Ascending aorta (tissue), 2 donors: ENCODE data around the gene GPC6. TPM values are rescaled to one million over a fixed set of nuclear protein-coding genes. Genes with fewer than 3 reads are reported as not detected.

Source experiments
- DNase-seq, 2 donors: peaks; one replicate each; pipeline ENCODE4 v3.0.0-alpha.2; 2019; ENCODE audit warnings: low spot score in 2 of 2
- H3K27ac ChIP-seq, 2 donors: fragments of 200-600 bp; sonication (generic); one replicate each; pipeline ENCODE4 v1.5.1; 2016 to 2017; ENCODE audit warnings: mild to moderate bottlenecking in 1 of 2
- H3K27me3 ChIP-seq: fragments of 200-600 bp; sonication (generic); one replicate; pipeline ENCODE4 v1.5.1; 2017
- H3K36me3 ChIP-seq, 2 donors: fragments of 200-600 bp; sonication (generic); one replicate each; pipeline ENCODE4 v1.5.1; 2016
- H3K4me1 ChIP-seq, 2 donors: fragments of 200-600 bp; sonication (generic); one replicate each; pipeline ENCODE4 v1.5.1; 2016 to 2017; ENCODE audit warnings: mild to moderate bottlenecking in 1 of 2
- H3K4me3 ChIP-seq, 2 donors: fragments of 200-600 bp; sonication (generic); one replicate each; pipeline ENCODE4 v1.5.1; 2016 to 2017; ENCODE audit warnings: mild to moderate bottlenecking in 1 of 2
- H3K9me3 ChIP-seq, 2 donors: fragments of 200-600 bp; sonication (generic); one replicate each; pipeline ENCODE4 v1.5.1; 2016
- CTCF ChIP-seq, 3 experiments: fragments of 200-600 bp in 2 of 3; fragments of 450-650 bp in 1 of 3; sonication (generic) in 2 of 3; IDR thresholded peaks; one replicate each; pipeline ENCODE4 v1.5.1; 2016 to 2019; ENCODE audit warnings: antibody characterized with exemption in 3 of 3, mild to moderate bottlenecking in 1 of 3, moderate library complexity in 1 of 3
- intact Hi-C: fragments of 100-400 bp; cut with DNase I; formaldehyde crosslinking; loops from one replicate; pipeline ENCODE4 v1.15.1; 2023
- total RNA-seq: library from RNA; depleted of rRNA; stranded (reverse); fragments of >200 nt; gene quantifications from one replicate; pipeline ENCODE4 v1.1.0, GENCODE V29; 2016

Gene GPC6
- total RNA-seq, 1 donor from 2014 or later, result 23.2 TPM

- Histone ChIP-seq H3K27ac (no peak overlapping the region), H3K36me3 (no peaks in the 10 kb centered on the region), H3K4me3 (no peak overlapping the region), H3K27me3 (no peaks in the 10 kb centered on the region), H3K4me1 (no peaks in the 10 kb centered on the region), H3K9me3 (no peaks in the 10 kb centered on the region)
- no peak for DNase-seq
- no peak for TF ChIP-seq CTCF (IDR thresholded peaks at IDR 0.05)
- intact Hi-C loops, result no loop called here
Measured at GRCh38 chr13:94121686-94122085, 895.1 kb downstream of the GPC6 start.

GRCh38 chr13:94122300-94122915 is 895.8 kb downstream of the GPC6 start:
- Histone ChIP-seq H3K27ac (no peak overlapping the region), H3K27me3 (no peaks in the 10 kb centered on the region), H3K4me3 (no peak overlapping the region), H3K9me3 (no peaks in the 10 kb centered on the region), H3K4me1 (no peaks in the 10 kb centered on the region), H3K36me3 (no peaks in the 10 kb centered on the region)
- intact Hi-C loops, result no loop called here
- no peak for DNase-seq
- no peak for TF ChIP-seq CTCF (IDR thresholded peaks at IDR 0.05)

- H3K27ac ChIP-seq, result no peak overlapping the region
- intact Hi-C loops, result no loop called here
- no peak for DNase-seq
- H3K36me3 ChIP-seq, result no peaks in the 10 kb centered on the region
- no peaks in the 10 kb centered on the region for H3K9me3 ChIP-seq
- peaks cover 0 to 4% of the 10 kb centered on the region in 2 donors for H3K4me1 ChIP-seq
- H3K4me3 ChIP-seq, result no peak overlapping the region
- no peaks in the 10 kb centered on the region for H3K27me3 ChIP-seq
- TF ChIP-seq CTCF (IDR thresholded peaks at IDR 0.05), result no peak
Measured at GRCh38 chr13:94123557-94123956, 897.0 kb downstream of the GPC6 start.

DNA sequence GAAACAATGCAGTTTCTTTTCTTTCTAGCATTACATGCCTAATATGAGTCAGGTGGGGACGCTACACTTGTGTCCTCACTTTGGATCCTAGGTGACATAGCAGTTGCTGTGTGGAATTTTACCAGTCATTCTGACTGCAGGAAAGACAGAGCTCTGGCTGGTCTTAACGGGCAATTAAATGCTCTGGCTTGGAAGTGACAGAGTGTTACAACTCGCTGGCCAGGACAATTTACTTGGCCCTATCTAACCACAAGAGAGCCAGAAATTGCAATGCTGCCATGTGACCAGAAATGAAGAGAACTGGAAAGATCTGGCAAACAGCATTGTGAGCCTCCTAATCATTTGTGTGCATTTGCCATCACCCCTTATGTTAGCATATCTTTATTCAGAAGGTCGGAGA is 901.8 kb downstream of the GPC6 start:
- intact Hi-C loops, result no loop called here
- no peaks in the 10 kb centered on the region for H3K27me3 ChIP-seq
- no peaks in the 10 kb centered on the region for H3K9me3 ChIP-seq
- DNase-seq, result peak in 1 of 2 donors; percentile 64
- peaks cover 0 to 4% of the 10 kb centered on the region in 2 donors for H3K4me1 ChIP-seq
- H3K27ac ChIP-seq, result no peak overlapping the region
- H3K4me3 ChIP-seq, result no peak overlapping the region
- H3K36me3 ChIP-seq, result no peaks in the 10 kb centered on the region
- no peak for TF ChIP-seq CTCF (IDR thresholded peaks at IDR 0.05)

DNA sequence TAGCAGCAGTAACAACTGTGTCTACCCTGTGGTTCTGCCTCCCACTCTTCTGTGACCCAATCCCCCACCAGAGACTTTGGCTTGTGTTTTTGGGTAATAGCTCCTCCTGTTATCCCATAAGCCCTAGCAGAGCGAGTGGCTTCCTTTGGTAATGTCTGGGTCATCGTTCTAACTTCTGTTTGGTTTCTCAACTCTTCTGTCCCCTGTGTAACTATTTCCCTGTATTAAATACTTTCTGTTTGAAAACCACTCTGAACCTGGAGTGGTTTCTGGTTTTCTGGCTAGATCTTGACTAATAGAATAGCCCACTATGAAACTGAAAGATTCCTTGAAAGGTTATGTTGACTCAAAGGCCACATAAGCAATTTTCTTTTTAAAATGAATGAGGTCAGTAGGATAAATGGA is 902.9 kb downstream of the GPC6 start:
- no peak for TF ChIP-seq CTCF (IDR thresholded peaks at IDR 0.05)
- Histone ChIP-seq H3K4me3 (no peak overlapping the region), H3K4me1 (peaks cover 0 to 4% of the 10 kb centered on the region in 2 donors), H3K36me3 (no peaks in the 10 kb centered on the region), H3K27ac (no peak overlapping the region), H3K27me3 (no peaks in the 10 kb centered on the region), H3K9me3 (no peaks in the 10 kb centered on the region)
- intact Hi-C loops, result no loop called here
- DNase-seq, result no peak

DNA sequence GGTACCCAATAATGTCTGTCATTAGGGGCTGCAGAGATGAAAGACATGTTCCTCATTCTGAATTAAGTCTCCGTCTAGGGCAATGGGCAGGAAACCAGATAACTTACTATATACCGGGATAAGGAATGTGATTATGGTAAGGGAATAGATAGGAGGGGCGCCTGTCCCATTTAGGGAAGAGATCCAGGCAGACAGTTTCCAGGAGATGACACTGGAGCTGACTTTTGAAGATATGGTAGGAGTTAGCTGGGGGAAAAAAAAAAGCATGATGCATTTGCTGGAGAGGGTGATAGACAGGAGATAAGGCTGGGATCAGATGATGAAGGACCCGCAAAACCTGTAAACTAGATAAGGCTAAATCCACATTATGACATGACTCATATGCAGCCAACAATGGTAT is 912.2 kb downstream of the GPC6 start:
- Histone ChIP-seq H3K27me3 (no peaks in the 10 kb centered on the region), H3K9me3 (no peaks in the 10 kb centered on the region), H3K4me1 (no peaks in the 10 kb centered on the region), H3K36me3 (no peaks in the 10 kb centered on the region), H3K27ac (no peak overlapping the region), H3K4me3 (no peak overlapping the region)
- no peak for TF ChIP-seq CTCF (IDR thresholded peaks at IDR 0.05)
- no peak for DNase-seq
- intact Hi-C loops, result no loop called here
